GM21723 (cell line): ENCODE measurements around the gene ZNF205.
"Not testable (repeated sequence)": the region's sequence is repeated elsewhere in the genome, so short reads cannot be mapped to it uniquely, and the experiment has no call there.

Source experiments
- ATAC-seq: cut with Tn5 transposase; IDR thresholded peaks from one replicate; pipeline ENCODE4 v1.9.1; 2021; ENCODE audit warnings: mild to moderate bottlenecking, moderate library complexity; ENCODE audit not compliant: unreplicated experiment

ZNF205 gene

GRCh38 chr16:3112058-3112880, at the start of gene ZNF205:
Gene ZNF205 (plus strand): TSS chr16:3112586. CDS start chr16:3113431, 845 bp downstream.
- ATAC-seq, result no peak

GRCh38 chr16:3063625-3064386, 48.6 kb upstream of the ZNF205 start:
- ATAC-seq, result no peak

- ATAC-seq, result no peak
Measured at GRCh38 chr16:3065069-3065741, 47.2 kb upstream of the ZNF205 start, which contains the start of gene IL32. Gene IL32 (plus strand): TSS chr16:3065640. CDS start chr16:3065812, 172 bp downstream.

- no peak for ATAC-seq
Measured at GRCh38 chr16:3065742-3066439, 46.5 kb upstream of the ZNF205 start.

- ATAC-seq, result no peak
Measured at GRCh38 chr16:3066440-3066748, 46.0 kb upstream of the ZNF205 start.

GRCh38 chr16:3068487-3068886, 43.9 kb upstream of the ZNF205 start:
- ATAC-seq, result no peak

- not testable (repeated sequence) for ATAC-seq
Measured at GRCh38 chr16:3069146-3069545, 43.2 kb upstream of the ZNF205 start.

- ATAC-seq, result no peak
Measured at GRCh38 chr16:3070608-3071111, 41.7 kb upstream of the ZNF205 start.

- ATAC-seq, result no peak
Measured at GRCh38 chr16:3071655-3072054, 40.7 kb upstream of the ZNF205 start.

- ATAC-seq, result not testable (repeated sequence)
Measured at GRCh38 chr16:3072148-3072547, 40.2 kb upstream of the ZNF205 start.

GRCh38 chr16:3072576-3073263, 39.7 kb upstream of the ZNF205 start:
- ATAC-seq, result not testable (repeated sequence)

GRCh38 chr16:3073448-3073847, 38.9 kb upstream of the ZNF205 start:
- ATAC-seq, result no peak

- peak; percentile 82 for ATAC-seq
Measured at GRCh38 chr16:3074860-3075522, 37.4 kb upstream of the ZNF205 start.

- no peak for ATAC-seq
Measured at GRCh38 chr16:3075523-3075915, 36.9 kb upstream of the ZNF205 start.

GRCh38 chr16:3075946-3076345, 36.4 kb upstream of the ZNF205 start:
- ATAC-seq, result not testable (repeated sequence)

- no peak for ATAC-seq
Measured at GRCh38 chr16:3076577-3076976, 35.8 kb upstream of the ZNF205 start.

GRCh38 chr16:3080024-3080423, 32.4 kb upstream of the ZNF205 start:
- no peak for ATAC-seq

- ATAC-seq, result not testable (repeated sequence)
Measured at GRCh38 chr16:3081957-3082356, 30.4 kb upstream of the ZNF205 start.

GRCh38 chr16:3083408-3083807, 29.0 kb upstream of the ZNF205 start:
- ATAC-seq, result not testable (repeated sequence)

- no peak for ATAC-seq
Measured at GRCh38 chr16:3084491-3084890, 27.9 kb upstream of the ZNF205 start.
